HepG2 (cell line): ENCODE measurements around the gene FAF2. TPM values are rescaled to one million over a fixed set of nuclear protein-coding genes. Genes with fewer than 3 reads are reported as not detected.
A peak's percentile ranks its signal among the peaks of the same experiment; 100 is the strongest.

Experiments
- BRF2 ChIP-seq: sonication (generic); formaldehyde crosslinking; IDR thresholded peaks from 2 replicates; pipeline ENCODE4 v1.8.1; 2022; ENCODE audit warnings: mild to moderate bottlenecking, missing genetic modification reagents
- FOXO1 ChIP-seq: sonication (generic); formaldehyde crosslinking; IDR thresholded peaks from 2 replicates; pipeline ENCODE4 v1.4.0; 2020; ENCODE audit warnings: missing genetic modification reagents
- HDAC2 ChIP-seq: sonication (generic); formaldehyde crosslinking; IDR thresholded peaks from 2 replicates; pipeline ENCODE4 v1.4.0; 2020; ENCODE audit warnings: missing genetic modification reagents
- MTF2 ChIP-seq: sonication (generic); formaldehyde crosslinking; IDR thresholded peaks from 2 replicates; pipeline ENCODE4 v1.5.0; 2020; ENCODE audit warnings: missing genetic modification reagents, borderline replicate concordance
- PTBP1 ChIP-seq: fragments of 200-400 bp; formaldehyde crosslinking; IDR thresholded peaks from 2 replicates; pipeline ENCODE4 v1.6.1; 2018; ENCODE audit warnings: low read length, low read depth; ENCODE audit not compliant: poor library complexity, severe bottlenecking
- SNAI1 ChIP-seq: sonication (generic); formaldehyde crosslinking; IDR thresholded peaks from 2 replicates; pipeline ENCODE4 v1.5.0; 2020; ENCODE audit warnings: mild to moderate bottlenecking, missing genetic modification reagents, borderline replicate concordance
- SRF ChIP-seq: IDR thresholded peaks from 2 replicates; pipeline ENCODE4 v1.6.1; 2011; ENCODE audit warnings: mild to moderate bottlenecking, low read depth, low read length, moderate library complexity
- TAF1 ChIP-seq: sonication (generic); formaldehyde crosslinking; IDR thresholded peaks from 2 replicates; pipeline ENCODE4 v1.4.0; 2020; ENCODE audit warnings: missing genetic modification reagents
- TCF12 ChIP-seq, 2 experiments: fragments of 450-650 bp in 1 of 2; sonication (generic) in 1 of 2; formaldehyde crosslinking in 1 of 2; IDR thresholded peaks; 2 replicates each; pipeline versions ENCODE4 v1.6.1 to v1.8.0; 2017 to 2022; ENCODE audit warnings: antibody characterized with exemption in 1 of 2, mild to moderate bottlenecking in 1 of 2, missing genetic modification reagents in 1 of 2, moderate library complexity in 1 of 2
- WIZ ChIP-seq: sonication (generic); formaldehyde crosslinking; IDR thresholded peaks from 2 replicates; pipeline ENCODE4 v1.5.1; 2020; ENCODE audit warnings: mild to moderate bottlenecking, missing genetic modification reagents
- ZBTB7A ChIP-seq: sonication (generic); formaldehyde crosslinking; IDR thresholded peaks from 2 replicates; pipeline ENCODE4 v1.8.0; 2022; ENCODE audit warnings: mild to moderate bottlenecking, missing genetic modification reagents
- ZNF224 ChIP-seq: sonication (generic); formaldehyde crosslinking; IDR thresholded peaks from 2 replicates; pipeline ENCODE4 v1.5.0; 2020; ENCODE audit warnings: mild to moderate bottlenecking, missing genetic modification reagents
- ZNF776 ChIP-seq: sonication (generic); formaldehyde crosslinking; IDR thresholded peaks from 2 replicates; pipeline ENCODE4 v1.4.0; 2020; ENCODE audit warnings: mild to moderate bottlenecking, missing genetic modification reagents
- polyA plus RNA-seq, 8 experiments: library from polyadenylated mRNA; depleted of rRNA in 3 of 8; stranded (reverse) in 7 of 8; unstranded in 1 of 8; fragments of >200 nt; fragmentation: Illumina TruSeq in 4 of 8; extraction: Trizol in 4 of 8; gene quantifications; 2 replicates each; pipeline versions ENCODE4 v1.2.1 to v1.2.3, GENCODE V29; 2011 to 2016; ENCODE audit warnings: low read depth in 4 of 8, missing spikeins in 1 of 8, mixed read lengths in 1 of 8; ENCODE audit not compliant: insufficient read depth in 1 of 8
- total RNA-seq, 5 experiments: library from RNA; depleted of rRNA; stranded (reverse); fragments of >200 nt; fragmentation: Illumina TruSeq; extraction: Trizol; gene quantifications; 2 replicates each; pipeline ENCODE4 v1.2.3, GENCODE V29; 2016; ENCODE audit warnings: low read depth in 1 of 5
- TF ChIP-seq, protein P1 (sequence below): sonication (generic); formaldehyde crosslinking; IDR thresholded peaks from 2 replicates; pipeline ENCODE4 v1.5.1; 2020; ENCODE audit warnings: mild to moderate bottlenecking, missing genetic modification reagents
- TF ChIP-seq, protein P2 (sequence below), 2 experiments: sonication (generic) in 1 of 2; formaldehyde crosslinking in 1 of 2; IDR thresholded peaks; 2 replicates each; pipeline versions ENCODE4 v1.5.1 to v1.6.1; 2011 to 2020; ENCODE audit warnings: borderline replicate concordance in 1 of 2, low read depth in 1 of 2, low read length in 1 of 2, mild to moderate bottlenecking in 1 of 2, missing genetic modification reagents in 1 of 2, moderate library complexity in 1 of 2
- TF ChIP-seq, protein P3 (sequence below): sonication (generic); formaldehyde crosslinking; IDR thresholded peaks from 2 replicates; pipeline ENCODE4 v1.5.0; 2020; ENCODE audit warnings: mild to moderate bottlenecking, missing genetic modification reagents

The FAF2 gene
- total and polyA plus RNA-seq, 2 of the 13 experiments (the other 11 are each of a cell fraction or from before 2014, with no cell fraction given): 27.8 to 34.3 TPM

DNA sequence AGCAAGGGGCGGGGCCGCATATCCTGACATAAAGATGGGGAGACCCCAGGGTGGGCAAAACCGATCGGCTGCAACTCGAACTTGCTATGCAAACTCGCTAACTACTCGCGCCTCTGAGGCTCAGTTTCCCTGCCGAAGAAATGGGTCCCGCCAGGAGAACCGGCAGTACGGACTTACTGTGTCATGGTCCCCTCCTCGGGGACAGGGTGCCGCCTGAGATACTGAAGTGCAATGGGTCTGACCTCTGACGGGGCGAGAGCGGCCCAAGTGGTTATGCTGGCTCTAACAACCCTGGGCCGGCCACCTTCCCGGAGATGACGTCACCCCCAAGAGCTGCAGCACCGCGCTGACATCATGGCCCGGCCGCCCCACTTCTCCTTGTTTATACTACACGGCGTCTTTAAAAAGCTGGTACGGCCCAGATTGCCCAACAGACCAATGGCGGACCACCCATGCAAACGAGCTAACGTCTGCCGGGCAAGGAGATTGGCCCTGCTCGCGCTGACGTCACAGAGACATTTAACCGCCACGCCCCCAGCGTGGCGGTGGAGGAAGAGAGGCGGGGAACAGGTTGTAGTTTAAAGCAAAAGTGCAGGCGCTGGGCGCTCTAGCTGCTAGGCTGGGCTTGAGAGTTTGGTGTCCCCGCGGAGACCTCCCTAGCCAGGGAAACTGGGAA, 89.5 kb downstream of the FAF2 start (continued):
- TF ChIP-seq, protein P1, sequence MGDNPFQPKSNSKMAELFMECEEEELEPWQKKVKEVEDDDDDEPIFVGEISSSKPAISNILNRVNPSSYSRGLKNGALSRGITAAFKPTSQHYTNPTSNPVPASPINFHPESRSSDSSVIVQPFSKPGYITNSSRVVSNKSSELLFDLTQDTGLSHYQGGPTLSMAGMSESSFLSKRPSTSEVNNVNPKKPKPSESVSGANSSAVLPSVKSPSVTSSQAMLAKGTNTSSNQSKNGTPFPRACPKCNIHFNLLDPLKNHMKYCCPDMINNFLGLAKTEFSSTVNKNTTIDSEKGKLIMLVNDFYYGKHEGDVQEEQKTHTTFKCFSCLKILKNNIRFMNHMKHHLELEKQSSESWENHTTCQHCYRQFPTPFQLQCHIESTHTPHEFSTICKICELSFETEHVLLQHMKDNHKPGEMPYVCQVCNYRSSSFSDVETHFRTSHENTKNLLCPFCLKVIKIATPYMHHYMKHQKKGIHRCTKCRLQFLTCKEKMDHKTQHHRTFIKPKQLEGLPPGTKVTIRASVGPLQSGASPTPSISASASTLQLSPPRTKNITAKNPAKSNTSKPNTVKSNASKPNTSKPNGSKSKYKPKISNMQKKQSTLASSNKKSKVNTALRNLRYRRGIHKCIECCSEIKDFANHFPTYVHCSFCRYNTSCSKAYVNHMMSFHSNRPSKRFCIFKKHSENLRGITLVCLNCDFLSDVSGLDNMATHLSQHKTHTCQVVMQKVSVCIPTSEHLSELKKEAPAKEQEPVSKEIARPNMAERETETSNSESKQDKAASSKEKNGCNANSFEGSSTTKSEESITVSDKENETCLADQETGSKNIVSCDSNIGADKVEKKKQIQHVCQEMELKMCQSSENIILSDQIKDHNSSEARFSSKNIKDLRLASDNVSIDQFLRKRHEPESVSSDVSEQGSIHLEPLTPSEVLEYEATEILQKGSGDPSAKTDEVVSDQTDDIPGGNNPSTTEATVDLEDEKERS: peak; percentile 77; the same call in 1 of the 2 replicates
- TF ChIP-seq ZBTB7A (no peak), TAF1 (peak; percentile 41; the same call in 1 of the 2 replicates), MTF2 (CRISPR knock-in tag) (no peak), SRF (peak; percentile 43; the same call in 1 of the 2 replicates), BRF2 (CRISPR knock-in tag) (no peak), PTBP1 (peak; percentile 90), HDAC2 (CRISPR knock-in tag) (no peak; the same call in 1 of the 2 replicates), ZNF776 (CRISPR knock-in tag) (no peak), SNAI1 (no peak), TCF12 (IDR thresholded peaks at IDR 0.05) (no peak), TCF12 (CRISPR knock-in tag; IDR thresholded peaks at IDR 0.05) (no peak), FOXO1 (CRISPR knock-in tag) (0 out of 2 replicates have a peak, but pooled peaks have one; percentile 5), ZNF224 (CRISPR knock-in tag) (0 out of 2 replicates have a peak, but pooled peaks have one; percentile 51), WIZ (CRISPR knock-in tag) (no peak)
- TF ChIP-seq, protein P2, sequence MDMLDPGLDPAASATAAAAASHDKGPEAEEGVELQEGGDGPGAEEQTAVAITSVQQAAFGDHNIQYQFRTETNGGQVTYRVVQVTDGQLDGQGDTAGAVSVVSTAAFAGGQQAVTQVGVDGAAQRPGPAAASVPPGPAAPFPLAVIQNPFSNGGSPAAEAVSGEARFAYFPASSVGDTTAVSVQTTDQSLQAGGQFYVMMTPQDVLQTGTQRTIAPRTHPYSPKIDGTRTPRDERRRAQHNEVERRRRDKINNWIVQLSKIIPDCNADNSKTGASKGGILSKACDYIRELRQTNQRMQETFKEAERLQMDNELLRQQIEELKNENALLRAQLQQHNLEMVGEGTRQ (IDR thresholded peaks at IDR 0.05; ENCODE audit: low read depth, low read length): no peak
- TF ChIP-seq, protein P2 (CRISPR knock-in tag; IDR thresholded peaks at IDR 0.05; ENCODE audit: borderline replicate concordance): 0 out of 2 replicates have a peak, but pooled peaks have one; percentile 0
- TF ChIP-seq, protein P3, sequence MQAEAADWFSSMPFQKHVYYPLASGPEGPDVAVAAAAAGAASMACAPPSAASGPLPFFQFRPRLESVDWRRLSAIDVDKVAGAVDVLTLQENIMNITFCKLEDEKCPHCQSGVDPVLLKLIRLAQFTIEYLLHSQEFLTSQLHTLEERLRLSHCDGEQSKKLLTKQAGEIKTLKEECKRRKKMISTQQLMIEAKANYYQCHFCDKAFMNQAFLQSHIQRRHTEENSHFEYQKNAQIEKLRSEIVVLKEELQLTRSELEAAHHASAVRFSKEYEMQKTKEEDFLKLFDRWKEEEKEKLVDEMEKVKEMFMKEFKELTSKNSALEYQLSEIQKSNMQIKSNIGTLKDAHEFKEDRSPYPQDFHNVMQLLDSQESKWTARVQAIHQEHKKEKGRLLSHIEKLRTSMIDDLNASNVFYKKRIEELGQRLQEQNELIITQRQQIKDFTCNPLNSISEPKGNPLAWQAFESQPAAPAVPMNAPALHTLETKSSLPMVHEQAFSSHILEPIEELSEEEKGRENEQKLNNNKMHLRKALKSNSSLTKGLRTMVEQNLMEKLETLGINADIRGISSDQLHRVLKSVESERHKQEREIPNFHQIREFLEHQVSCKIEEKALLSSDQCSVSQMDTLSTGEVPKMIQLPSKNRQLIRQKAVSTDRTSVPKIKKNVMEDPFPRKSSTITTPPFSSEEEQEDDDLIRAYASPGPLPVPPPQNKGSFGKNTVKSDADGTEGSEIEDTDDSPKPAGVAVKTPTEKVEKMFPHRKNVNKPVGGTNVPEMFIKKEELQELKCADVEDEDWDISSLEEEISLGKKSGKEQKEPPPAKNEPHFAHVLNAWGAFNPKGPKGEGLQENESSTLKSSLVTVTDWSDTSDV: no peak
